GM19324 (cell line): ENCODE measurements around the gene ASB3.
"Not testable (repeated sequence)": the region's sequence is repeated elsewhere in the genome, so short reads cannot be mapped to it uniquely, and the experiment has no call there.

Source experiments
- ATAC-seq: cut with Tn5 transposase; IDR thresholded peaks from one replicate; pipeline ENCODE4 v1.9.1; 2021; ENCODE audit warnings: mild to moderate bottlenecking, moderate library complexity; ENCODE audit not compliant: unreplicated experiment, low FRiP score

The ASB3 gene

GRCh38 chr2:53667130-53667529 is 119.6 kb downstream of the ASB3 start:
- ATAC-seq: not testable (repeated sequence)

DNA sequence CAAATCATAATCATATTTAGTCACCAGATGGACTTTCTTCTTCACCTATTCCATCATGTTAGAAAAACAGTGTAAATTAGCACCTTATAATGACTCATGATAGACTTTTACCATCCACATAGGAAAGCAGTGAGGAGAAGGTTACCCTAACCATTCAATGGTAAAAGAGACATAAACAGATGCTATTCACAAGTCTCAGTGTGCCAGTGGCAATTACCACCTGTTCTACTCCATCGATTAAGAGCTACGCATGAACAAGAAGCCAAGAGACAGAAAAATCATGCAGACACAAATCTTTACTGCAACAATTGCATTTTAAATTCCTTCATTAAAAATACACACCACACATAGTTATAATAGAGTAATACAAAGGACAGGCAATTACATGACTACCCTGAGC is 125.9 kb downstream of the ASB3 start:
- ATAC-seq: no peak

GRCh38 chr2:53658474-53658873 is 128.3 kb downstream of the ASB3 start:
- ATAC-seq: not testable (repeated sequence)

GRCh38 chr2:53655256-53655655 is 131.5 kb downstream of the ASB3 start:
- no peak for ATAC-seq

DNA sequence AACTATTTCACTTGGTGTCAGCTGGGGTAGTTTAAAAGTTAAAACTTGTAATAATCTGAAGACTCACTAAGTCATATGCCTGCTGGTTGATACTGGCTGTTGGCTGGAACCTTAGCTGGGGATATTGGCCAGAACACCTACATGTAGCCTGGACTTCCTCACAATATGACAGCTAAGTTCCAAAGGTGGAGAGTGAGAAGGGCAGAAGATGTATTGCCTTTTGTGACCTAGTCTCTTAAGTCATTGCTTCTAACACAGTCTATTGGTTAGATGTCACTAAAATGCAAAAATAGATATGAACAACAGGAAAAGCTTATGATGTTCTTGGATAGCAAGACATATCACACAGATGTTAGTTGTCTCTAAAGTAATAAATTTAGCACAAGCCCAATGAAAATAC is 132.4 kb downstream of the ASB3 start:
- no peak for ATAC-seq

DNA sequence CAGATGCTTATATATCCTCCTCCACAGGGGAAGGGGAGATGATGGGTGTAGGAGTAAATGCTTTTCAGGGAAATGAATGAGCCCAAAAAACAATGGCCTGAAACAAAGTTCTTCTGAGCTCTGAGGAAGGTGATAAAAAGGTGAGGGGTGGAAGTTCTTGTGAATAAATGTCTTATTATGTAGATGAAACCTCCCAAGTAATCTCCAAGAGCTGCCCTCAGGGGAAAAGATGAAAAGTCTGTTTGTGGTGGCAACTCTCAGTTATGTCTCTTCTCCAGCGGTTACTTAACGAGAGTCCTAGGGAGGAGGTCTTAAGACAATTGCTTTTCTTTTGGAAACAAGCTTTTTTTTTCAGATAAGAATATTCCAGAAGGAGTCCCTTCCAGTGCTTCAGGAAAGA is 134.6 kb downstream of the ASB3 start:
- no peak for ATAC-seq

GRCh38 chr2:53646788-53647187 is 140.0 kb downstream of the ASB3 start:
- ATAC-seq: no peak

- ATAC-seq: no peak
Observed at GRCh38 chr2:53641290-53641689, 145.5 kb downstream of the ASB3 start.

- ATAC-seq: no peak
Observed at GRCh38 chr2:53640466-53640865, 146.3 kb downstream of the ASB3 start.

DNA sequence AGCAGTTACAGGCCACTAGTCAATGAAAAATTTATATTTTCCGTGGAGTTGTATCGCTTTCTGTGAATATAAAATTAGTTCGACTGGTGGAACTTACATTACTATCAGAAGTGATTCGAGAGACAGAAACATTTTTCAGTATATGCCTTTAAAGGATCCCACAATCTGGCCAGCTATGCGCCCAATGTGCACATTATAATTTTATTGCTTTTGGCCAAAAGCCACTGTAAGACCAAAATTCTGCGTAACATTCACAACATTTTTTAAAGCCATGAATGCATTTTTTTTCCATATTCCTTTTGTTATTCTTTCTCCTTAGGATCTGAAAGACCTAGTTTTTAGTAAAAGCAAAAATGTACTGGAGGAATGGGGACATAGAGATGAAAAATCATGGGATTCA is 150.2 kb downstream of the ASB3 start:
- no peak for ATAC-seq

DNA sequence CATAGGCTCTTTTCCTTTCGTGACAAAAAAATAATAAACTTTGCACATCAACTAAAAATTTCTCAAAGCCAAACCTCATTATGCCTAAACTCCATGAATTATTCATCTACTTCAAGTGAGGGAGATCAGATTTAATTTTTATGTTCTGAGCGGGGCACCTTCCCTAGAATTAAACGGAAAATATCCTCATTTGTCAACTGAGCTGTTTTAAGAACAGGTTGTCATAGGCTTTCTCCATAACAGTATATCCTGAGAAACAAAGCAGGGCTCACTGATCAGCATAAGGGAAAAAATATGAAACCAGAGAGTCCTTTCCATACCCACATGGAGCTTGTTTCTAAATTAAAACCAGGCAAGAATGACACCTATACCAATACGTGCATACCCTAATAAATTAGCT is 150.6 kb downstream of the ASB3 start:
- no peak for ATAC-seq

- ATAC-seq: no peak
Observed at GRCh38 chr2:53635694-53636093, 151.1 kb downstream of the ASB3 start.

- no peak for ATAC-seq
Observed at GRCh38 chr2:53633441-53633840, 153.3 kb downstream of the ASB3 start.

- no peak for ATAC-seq
Observed at GRCh38 chr2:53632714-53633113, 154.0 kb downstream of the ASB3 start.

DNA sequence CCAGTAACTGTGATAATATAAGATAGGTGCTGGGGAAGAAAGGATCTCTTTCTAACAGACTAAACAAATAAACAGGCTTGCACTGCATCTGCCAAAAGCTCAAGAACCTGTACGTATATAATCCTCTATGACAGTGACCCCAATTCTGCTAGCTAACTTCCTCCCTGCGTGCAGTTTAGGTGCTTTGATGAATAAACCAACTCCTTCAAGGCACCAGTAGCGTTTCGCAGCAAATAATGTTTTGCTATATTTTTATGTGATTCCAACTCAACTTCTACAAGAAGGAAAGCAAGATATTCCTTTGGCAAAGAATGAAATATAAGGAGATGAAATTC is 154.7 kb downstream of the ASB3 start:
- no peak for ATAC-seq

DNA sequence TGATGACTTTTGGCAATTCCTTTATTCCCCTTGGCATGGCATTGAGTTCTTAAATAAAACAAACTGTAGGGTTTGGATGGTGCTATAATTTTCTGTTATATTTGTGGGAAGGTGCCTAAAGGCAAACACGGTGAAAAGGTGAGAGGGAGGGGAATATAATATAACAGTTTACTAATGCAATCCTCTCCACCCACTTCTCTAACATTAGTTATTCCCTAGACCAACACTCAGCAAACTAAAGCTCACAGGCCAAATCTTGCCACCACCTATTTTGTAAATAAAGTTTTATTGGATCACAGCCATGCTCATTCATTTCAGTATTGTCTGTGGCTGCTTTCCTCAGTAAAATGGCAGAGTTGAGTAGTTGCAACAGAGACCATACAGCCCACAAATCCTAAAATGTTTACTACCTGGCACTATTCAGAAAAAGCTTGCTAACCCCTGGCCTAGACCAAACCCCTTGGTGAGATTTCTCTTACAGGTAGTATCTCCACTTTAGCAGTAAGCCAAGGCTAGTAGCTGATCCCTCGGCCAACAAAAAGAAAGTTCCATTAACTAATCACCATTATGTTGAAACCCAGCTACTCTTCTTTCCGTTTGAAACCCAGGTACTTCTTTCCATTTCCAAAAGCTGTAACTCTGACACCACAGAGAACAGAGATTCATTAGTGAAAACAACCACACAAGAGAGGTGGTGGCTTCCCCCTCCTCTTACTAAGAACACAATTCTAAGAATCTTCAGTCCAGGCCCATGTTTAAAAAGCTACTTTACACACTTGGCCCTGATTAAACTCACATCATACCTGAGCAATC is 155.2 kb downstream of the ASB3 start:
- ATAC-seq: no peak

DNA sequence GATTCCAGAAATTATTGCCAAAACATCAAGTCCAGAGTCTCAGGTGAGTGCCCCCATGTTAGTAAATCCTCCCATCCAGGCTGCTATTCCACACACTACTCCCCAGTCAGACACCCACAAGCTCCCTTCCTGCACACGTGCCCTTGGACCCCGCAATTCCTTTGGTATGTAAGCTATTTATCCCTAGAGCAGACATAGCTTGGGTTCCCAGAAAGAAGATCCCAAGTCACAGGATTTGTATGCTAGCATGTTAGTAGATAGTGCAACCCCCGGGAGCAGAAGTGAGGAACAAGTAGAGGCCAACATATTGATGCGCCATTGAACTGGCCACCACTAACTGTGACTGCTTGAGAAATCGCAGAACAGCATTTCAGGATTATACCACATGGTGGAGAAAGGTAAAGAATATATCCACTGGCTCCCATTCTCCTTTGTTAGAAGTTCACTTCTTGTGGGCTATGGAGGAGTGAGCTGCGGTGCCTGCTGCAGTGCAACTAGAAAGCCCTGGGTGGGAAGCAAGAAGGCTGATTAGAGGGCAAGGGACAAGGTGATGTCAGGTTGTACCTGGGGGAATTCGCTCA is 156.6 kb downstream of the ASB3 start:
- ATAC-seq: no peak

GRCh38 chr2:53629501-53629900 is 157.3 kb downstream of the ASB3 start:
- ATAC-seq: no peak

DNA sequence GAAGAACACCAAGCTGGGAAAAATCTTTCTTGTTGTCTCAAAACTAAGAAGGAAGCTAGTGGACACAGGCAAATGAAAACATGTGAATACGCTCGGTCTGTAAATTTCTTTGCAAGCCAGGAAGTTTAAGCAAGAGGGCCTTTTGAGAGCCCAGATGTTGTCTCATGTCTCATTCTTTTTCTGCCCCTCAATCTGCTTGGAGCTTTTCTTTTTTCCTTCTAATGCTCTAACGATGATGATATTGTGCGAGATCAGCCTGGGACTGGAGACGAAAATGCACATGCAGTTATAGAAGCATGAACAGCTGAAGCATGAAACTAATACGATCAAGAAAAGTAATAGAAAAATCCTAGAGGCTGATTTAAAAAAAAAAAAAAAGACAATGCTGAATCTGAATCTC is 157.8 kb downstream of the ASB3 start:
- ATAC-seq: no peak

GRCh38 chr2:53622141-53622540 is 164.6 kb downstream of the ASB3 start:
- no peak for ATAC-seq

- ATAC-seq: no peak
Observed at GRCh38 chr2:53620981-53621380, 165.8 kb downstream of the ASB3 start.
